PFSK-1 (cell line): ENCODE data around the gene STK39.

Experiments
- FOXP2 ChIP-seq: optimal IDR thresholded peaks from 2 replicates; pipeline ENCODE3; 2011; ENCODE audit warnings: borderline replicate concordance, control low read depth, inconsistent platforms; ENCODE audit not compliant: insufficient read depth; ENCODE audit errors: extremely low read length, extremely low read depth
- POLR2AphosphoS5 ChIP-seq: IDR thresholded peaks from 2 replicates; pipeline ENCODE4 v1.6.1; 2012; ENCODE audit warnings: low read depth, mild to moderate bottlenecking, control low read depth, low read length, moderate library complexity
- SIN3A ChIP-seq: IDR thresholded peaks from 2 replicates; pipeline ENCODE4 v1.6.1; 2012; ENCODE audit warnings: mild to moderate bottlenecking, low read length, moderate library complexity, borderline replicate concordance; ENCODE audit not compliant: insufficient read depth
- TAF1 ChIP-seq: IDR thresholded peaks from 2 replicates; pipeline ENCODE4 v1.6.1; 2012; ENCODE audit warnings: low read length, control low read depth, borderline replicate concordance; ENCODE audit not compliant: insufficient read depth
- TF ChIP-seq, protein P1 (sequence below), 2 experiments: IDR thresholded peaks; 2 replicates each; pipeline versions ENCODE4 v1.6.1 to v1.8.0; 2011 to 2012; ENCODE audit warnings: low read depth in 2 of 2, low read length in 2 of 2, control low read depth in 1 of 2, inconsistent platforms in 1 of 2, mild to moderate bottlenecking in 1 of 2, moderate library complexity in 1 of 2; ENCODE audit not compliant: insufficient read depth in 1 of 2

STK39 gene

DNA sequence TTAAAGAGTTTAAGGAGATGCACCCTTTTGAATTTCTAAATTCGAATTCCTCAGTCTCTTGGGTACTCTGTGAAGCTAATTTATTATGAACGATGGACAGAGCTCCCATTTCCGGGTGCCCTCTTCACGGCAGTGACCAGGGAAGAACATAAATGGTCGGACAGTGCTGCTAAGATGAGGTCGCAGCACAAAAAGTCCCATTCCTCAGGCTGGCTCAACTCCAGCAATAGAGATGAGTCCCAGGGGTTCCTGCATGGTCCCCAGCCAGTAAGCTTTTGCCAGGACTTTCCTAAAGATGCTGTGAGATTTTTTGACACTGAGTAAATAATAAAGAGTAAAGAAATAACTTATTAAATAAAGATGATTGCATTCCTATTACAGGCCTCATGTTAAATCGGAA is 43.0 kb upstream of the STK39 start:
- TF ChIP-seq, protein P1, sequence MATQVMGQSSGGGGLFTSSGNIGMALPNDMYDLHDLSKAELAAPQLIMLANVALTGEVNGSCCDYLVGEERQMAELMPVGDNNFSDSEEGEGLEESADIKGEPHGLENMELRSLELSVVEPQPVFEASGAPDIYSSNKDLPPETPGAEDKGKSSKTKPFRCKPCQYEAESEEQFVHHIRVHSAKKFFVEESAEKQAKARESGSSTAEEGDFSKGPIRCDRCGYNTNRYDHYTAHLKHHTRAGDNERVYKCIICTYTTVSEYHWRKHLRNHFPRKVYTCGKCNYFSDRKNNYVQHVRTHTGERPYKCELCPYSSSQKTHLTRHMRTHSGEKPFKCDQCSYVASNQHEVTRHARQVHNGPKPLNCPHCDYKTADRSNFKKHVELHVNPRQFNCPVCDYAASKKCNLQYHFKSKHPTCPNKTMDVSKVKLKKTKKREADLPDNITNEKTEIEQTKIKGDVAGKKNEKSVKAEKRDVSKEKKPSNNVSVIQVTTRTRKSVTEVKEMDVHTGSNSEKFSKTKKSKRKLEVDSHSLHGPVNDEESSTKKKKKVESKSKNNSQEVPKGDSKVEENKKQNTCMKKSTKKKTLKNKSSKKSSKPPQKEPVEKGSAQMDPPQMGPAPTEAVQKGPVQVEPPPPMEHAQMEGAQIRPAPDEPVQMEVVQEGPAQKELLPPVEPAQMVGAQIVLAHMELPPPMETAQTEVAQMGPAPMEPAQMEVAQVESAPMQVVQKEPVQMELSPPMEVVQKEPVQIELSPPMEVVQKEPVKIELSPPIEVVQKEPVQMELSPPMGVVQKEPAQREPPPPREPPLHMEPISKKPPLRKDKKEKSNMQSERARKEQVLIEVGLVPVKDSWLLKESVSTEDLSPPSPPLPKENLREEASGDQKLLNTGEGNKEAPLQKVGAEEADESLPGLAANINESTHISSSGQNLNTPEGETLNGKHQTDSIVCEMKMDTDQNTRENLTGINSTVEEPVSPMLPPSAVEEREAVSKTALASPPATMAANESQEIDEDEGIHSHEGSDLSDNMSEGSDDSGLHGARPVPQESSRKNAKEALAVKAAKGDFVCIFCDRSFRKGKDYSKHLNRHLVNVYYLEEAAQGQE (IDR thresholded peaks at IDR 0.05; ENCODE audit: insufficient read depth in 1 of 2, low read depth in 2 of 2, low read length in 2 of 2): no peak

DNA sequence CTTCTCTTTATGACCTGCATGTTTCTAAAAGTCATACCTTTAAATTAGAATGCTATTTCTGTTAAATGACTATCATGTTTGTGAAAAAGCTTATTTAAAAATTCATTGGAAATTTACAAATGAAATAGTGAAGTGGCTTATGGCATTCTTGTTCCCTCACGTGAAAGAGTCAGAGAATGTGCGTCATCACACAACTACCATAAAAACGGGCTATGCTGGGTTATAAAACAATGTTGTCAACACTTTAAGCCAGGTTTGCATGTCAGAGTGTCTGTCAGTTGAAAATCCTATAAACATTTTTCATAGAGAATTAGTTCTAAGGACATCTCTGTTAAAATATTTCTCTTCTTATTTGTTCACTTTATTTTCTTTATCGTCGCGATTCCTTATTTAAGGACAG is 42.5 kb upstream of the STK39 start:
- TF ChIP-seq TAF1 (no peak), SIN3A (no peak), FOXP2 (no peak), POLR2AphosphoS5 (no peak)
- TF ChIP-seq, protein P1 (IDR thresholded peaks at IDR 0.05; ENCODE audit: insufficient read depth in 1 of 2, low read depth in 2 of 2, low read length in 2 of 2): no peak

DNA sequence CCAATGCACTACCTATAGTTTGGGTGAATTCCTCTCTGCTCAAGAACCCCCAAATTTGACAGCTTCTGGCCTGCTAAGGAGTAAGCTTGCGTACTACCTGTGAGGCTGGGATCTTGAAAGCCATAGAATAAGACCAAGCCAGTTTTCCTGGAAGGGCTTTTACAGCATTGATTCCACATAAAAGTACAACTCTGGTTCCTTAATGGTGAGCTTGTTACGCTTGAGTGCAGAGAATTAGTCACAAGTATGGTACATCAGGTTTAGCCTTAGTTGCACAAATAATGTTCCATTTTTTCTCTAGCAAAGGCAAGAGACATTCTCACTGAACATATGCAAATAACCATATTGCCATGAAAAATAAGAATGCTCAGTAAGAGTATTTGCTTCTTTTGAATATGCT is 39.1 kb upstream of the STK39 start:
- TF ChIP-seq FOXP2 (no peak), POLR2AphosphoS5 (no peak), SIN3A (no peak), TAF1 (no peak)
- TF ChIP-seq, protein P1 (IDR thresholded peaks at IDR 0.05; ENCODE audit: insufficient read depth in 1 of 2, low read depth in 2 of 2, low read length in 2 of 2): no peak

DNA sequence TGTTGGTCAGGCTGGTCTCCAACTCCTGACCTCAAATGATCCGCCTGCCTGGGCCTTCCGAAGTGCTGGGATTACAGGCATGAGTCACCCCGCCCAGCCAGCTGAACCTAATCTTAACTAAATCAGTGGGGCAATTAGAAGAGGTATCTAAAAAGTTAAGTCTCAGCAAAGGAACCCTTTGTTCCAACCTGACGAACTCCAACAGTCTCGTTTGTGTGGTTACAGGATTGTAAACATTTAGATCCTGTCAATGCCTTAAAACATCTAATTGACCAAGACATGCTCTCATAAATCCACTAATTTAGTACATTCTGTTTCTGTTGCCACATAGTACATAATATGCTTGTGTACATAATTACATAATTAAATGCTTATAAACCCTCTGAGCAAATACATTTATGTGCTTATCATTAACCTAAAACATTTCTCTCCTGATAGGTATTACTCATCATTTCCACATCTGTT is 31.1 kb upstream of the STK39 start:
- TF ChIP-seq SIN3A (no peak), POLR2AphosphoS5 (no peak), FOXP2 (no peak), TAF1 (no peak)
- TF ChIP-seq, protein P1 (IDR thresholded peaks at IDR 0.05; ENCODE audit: insufficient read depth in 1 of 2, low read depth in 2 of 2, low read length in 2 of 2): no peak

DNA sequence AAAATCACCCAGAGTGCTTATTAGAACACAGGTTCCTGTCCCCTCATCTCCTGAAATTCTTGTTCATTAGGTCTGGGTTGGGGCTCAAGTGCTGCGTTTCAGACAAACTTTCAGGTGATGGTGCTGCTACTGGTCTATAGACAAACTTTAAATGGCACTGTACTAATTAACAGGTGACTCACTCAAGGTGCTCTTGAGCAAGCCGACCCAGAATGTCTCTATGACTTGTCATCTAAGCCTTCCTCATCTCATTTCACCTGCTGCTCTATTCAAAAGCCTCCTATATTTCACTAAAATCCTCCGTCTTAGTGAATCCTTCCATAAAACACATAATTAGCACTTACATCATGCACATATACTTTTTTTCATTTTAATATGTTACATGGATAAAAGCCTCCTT is 29.9 kb upstream of the STK39 start:
- TF ChIP-seq TAF1: no peak
- no peak for TF ChIP-seq FOXP2
- TF ChIP-seq POLR2AphosphoS5: no peak
- no peak for TF ChIP-seq SIN3A
- TF ChIP-seq, protein P1 (IDR thresholded peaks at IDR 0.05; ENCODE audit: insufficient read depth in 1 of 2, low read depth in 2 of 2, low read length in 2 of 2): no peak
